ENCODE measurements around the gene COX20. TPM values are rescaled to one million over a fixed set of nuclear protein-coding genes. Genes with fewer than 3 reads are reported as not detected.
"Not testable (repeated sequence)": the region's sequence is repeated elsewhere in the genome, so short reads cannot be mapped to it uniquely, and the experiment has no call there.

Gene COX20
- total RNA-seq, 1 experiment from 2014 or later, result 12.2 TPM

- in situ Hi-C loops (cut with HindIII; ENCODE audit: low sequenced_read_pairs), result no loop called here
- no peak for DNase-seq (ENCODE audit: low spot score)
Observed at GRCh38 chr1:244820131-244820530, 15.3 kb upstream of the COX20 start.

GRCh38 chr1:244821134-244821533 lies 14.3 kb upstream of the COX20 start:
- in situ Hi-C loops (cut with HindIII; ENCODE audit: low sequenced_read_pairs), result no loop called here
- DNase-seq (ENCODE audit: low spot score), result no peak

GRCh38 chr1:244822878-244823277 lies 12.6 kb upstream of the COX20 start:
- in situ Hi-C loops (cut with HindIII; ENCODE audit: low sequenced_read_pairs), result no loop called here
- no peak for DNase-seq (ENCODE audit: low spot score)

GRCh38 chr1:244826712-244827111 lies 8.7 kb upstream of the COX20 start:
- in situ Hi-C loops (cut with HindIII; ENCODE audit: low sequenced_read_pairs), result no loop called here
- DNase-seq (ENCODE audit: low spot score), result no peak

GRCh38 chr1:244830639-244831038 lies 4.8 kb upstream of the COX20 start:
- in situ Hi-C loops (cut with HindIII; ENCODE audit: low sequenced_read_pairs), result no loop called here
- no peak for DNase-seq (ENCODE audit: low spot score)

- DNase-seq (ENCODE audit: low spot score); in situ Hi-C loops (cut with HindIII; ENCODE audit: low sequenced_read_pairs): not testable (repeated sequence)
Observed at GRCh38 chr1:244833260-244833659, 2.2 kb upstream of the COX20 start.

- in situ Hi-C loops (cut with HindIII; ENCODE audit: low sequenced_read_pairs), result no loop called here
- DNase-seq (ENCODE audit: low spot score), result peak; percentile 85
Observed at GRCh38 chr1:244833734-244834542, 1.5 kb upstream of the COX20 start.

GRCh38 chr1:244834543-244835275 lies 749 bp upstream of the COX20 start:
- peak; percentile 89 for DNase-seq (ENCODE audit: low spot score)
- in situ Hi-C loops (cut with HindIII; ENCODE audit: low sequenced_read_pairs), result no loop called here

GRCh38 chr1:244836135-244836521 lies 670 bp downstream of the COX20 start:
- peak; percentile 67 for DNase-seq (ENCODE audit: low spot score)
- in situ Hi-C loops (cut with HindIII; ENCODE audit: low sequenced_read_pairs), result no loop called here

- in situ Hi-C loops (cut with HindIII; ENCODE audit: low sequenced_read_pairs), result no loop called here
- peak; percentile 38 for DNase-seq (ENCODE audit: low spot score)
Observed at GRCh38 chr1:244836584-244836983, 1.1 kb downstream of the COX20 start.

- DNase-seq (ENCODE audit: low spot score), result peak; percentile 56
Observed at GRCh38 chr1:244837597-244838258, 2.3 kb downstream of the COX20 start.

GRCh38 chr1:244839656-244840055 lies 4.2 kb downstream of the COX20 start:
- in situ Hi-C loops (cut with HindIII; ENCODE audit: low sequenced_read_pairs), result no loop called here
- no peak for DNase-seq (ENCODE audit: low spot score)

More at GRCh38 chr1:244837597-244838258, 2.3 kb downstream of the COX20 start:
- in situ Hi-C loops (cut with HindIII; ENCODE audit: low sequenced_read_pairs), result no loop called here

- in situ Hi-C loops (cut with HindIII; ENCODE audit: low sequenced_read_pairs), result no loop called here
- DNase-seq (ENCODE audit: low spot score), result no peak
Observed at GRCh38 chr1:244840219-244840794, 4.8 kb downstream of the COX20 start.

GRCh38 chr1:244841273-244841927 lies 5.9 kb downstream of the COX20 start:
- in situ Hi-C loops (cut with HindIII; ENCODE audit: low sequenced_read_pairs), result no loop called here
- DNase-seq (ENCODE audit: low spot score), result no peak

- no peak for DNase-seq (ENCODE audit: low spot score)
- in situ Hi-C loops (cut with HindIII; ENCODE audit: low sequenced_read_pairs), result no loop called here
Observed at GRCh38 chr1:244843148-244843978, 7.9 kb downstream of the COX20 start.

- DNase-seq (ENCODE audit: low spot score), result no peak
Observed at GRCh38 chr1:244844155-244845121, 9.0 kb downstream of the COX20 start.

GRCh38 chr1:244846653-244847052 lies 11.2 kb downstream of the COX20 start:
- in situ Hi-C loops (cut with HindIII; ENCODE audit: low sequenced_read_pairs), result no loop called here
- DNase-seq (ENCODE audit: low spot score), result no peak

More at GRCh38 chr1:244844155-244845121, 9.0 kb downstream of the COX20 start:
- in situ Hi-C loops (cut with HindIII; ENCODE audit: low sequenced_read_pairs), result no loop called here
